Subcutaneous abdominal adipose tissue (tissue), 5 donors: ENCODE data around the gene RSAD2.

ENCODE experiments used
- H3K27ac ChIP-seq: one replicate; pipeline ENCODE4 v1.7.0; 2013; ENCODE audit warnings: low read depth, mild to moderate bottlenecking, inconsistent platforms, low read length, moderate library complexity
- H3K27me3 ChIP-seq, 5 donors: one replicate each; pipeline ENCODE4 v1.7.0; 2013; ENCODE audit warnings: low read length in 5 of 5, inconsistent platforms in 1 of 5; ENCODE audit not compliant: control insufficient read depth in 5 of 5, insufficient read depth in 4 of 5
- H3K36me3 ChIP-seq, 5 donors: one replicate each; pipeline ENCODE4 v1.7.0; 2013; ENCODE audit warnings: low read length in 5 of 5; ENCODE audit not compliant: control insufficient read depth in 5 of 5, insufficient read depth in 5 of 5
- H3K4me1 ChIP-seq, 5 donors: one replicate each; pipeline ENCODE4 v1.7.0; 2013; ENCODE audit warnings: low read length in 5 of 5, mild to moderate bottlenecking in 3 of 5, moderate library complexity in 1 of 5; ENCODE audit not compliant: control insufficient read depth in 5 of 5, insufficient read depth in 5 of 5
- H3K4me3 ChIP-seq, 5 donors: one replicate each; pipeline ENCODE4 v1.7.0; 2013; ENCODE audit warnings: low read length in 5 of 5, low read depth in 1 of 5
- H3K9ac ChIP-seq, 5 donors: one replicate each; pipeline ENCODE4 v1.7.0; 2013; ENCODE audit warnings: low read length in 5 of 5, mild to moderate bottlenecking in 4 of 5, moderate library complexity in 3 of 5
- H3K9me3 ChIP-seq, 5 donors: one replicate each; pipeline ENCODE4 v1.7.0; 2013; ENCODE audit warnings: low read length in 5 of 5; ENCODE audit not compliant: control insufficient read depth in 5 of 5
- donor health status: healthy.
- donor health status: healthy.
- donor health status: healthy.
- donor health status: healthy.
- donor health status: healthy.

Gene RSAD2

GRCh38 chr2:6877402-6878304 is at the start of gene RSAD2:
Gene RSAD2, plus strand, starts transcription at chr2:6877777. Its CDS starts 24 bp downstream, at chr2:6877801.
- H3K27ac ChIP-seq, result peak within 1 kb of the TSS; percentile 12

GRCh38 chr2:6828299-6828584 is 49.3 kb upstream of the RSAD2 start:
- Histone ChIP-seq H3K27me3 (no peaks in the 10 kb centered on the region), H3K27ac (no peak overlapping the region), H3K9me3 (peaks cover 0 to 6% (median 5%) of the 10 kb centered on the region in 5 donors), H3K4me1 (peaks cover 0 to 29% (median 13%) of the 10 kb centered on the region in 5 donors), H3K4me3 (no peak overlapping the region), H3K9ac (no peak overlapping the region), H3K36me3 (no peaks in the 10 kb centered on the region)

More at GRCh38 chr2:6877402-6878304, at the start of gene RSAD2:
- H3K4me1 ChIP-seq, result peaks cover 0 to 27% (median 15%) of the 10 kb centered on the region in 5 donors
- H3K36me3 ChIP-seq, result no peaks in the 10 kb centered on the region
- no peaks in the 10 kb centered on the region for H3K27me3 ChIP-seq
- peaks cover 0 to 4% (median 0%) of the 10 kb centered on the region in 5 donors for H3K9me3 ChIP-seq
- H3K9ac ChIP-seq, result peak within 1 kb of the TSS in 4 of 5 donors; percentile 1 to 74 (median 56)
- peak within 1 kb of the TSS; percentile 64 to 92 (median 79) for H3K4me3 ChIP-seq

- H3K27me3 ChIP-seq, result no peaks in the 10 kb centered on the region
- H3K4me3 ChIP-seq, result no peak overlapping the region
- H3K27ac ChIP-seq, result no peak overlapping the region
- H3K4me1 ChIP-seq, result peaks cover 0 to 23% (median 13%) of the 10 kb centered on the region in 5 donors
- H3K9ac ChIP-seq, result no peak overlapping the region
- H3K36me3 ChIP-seq, result no peaks in the 10 kb centered on the region
- H3K9me3 ChIP-seq, result peaks cover 0 to 20% (median 13%) of the 10 kb centered on the region in 5 donors
Observed at GRCh38 chr2:6831229-6831628, 46.3 kb upstream of the RSAD2 start.

- H3K4me1 ChIP-seq, result peaks cover 0 to 8% (median 4%) of the 10 kb centered on the region in 5 donors
- H3K4me3 ChIP-seq, result peak overlapping the region in 1 of 5 donors; percentile 15
- no peaks in the 10 kb centered on the region for H3K27me3 ChIP-seq
- no peak overlapping the region for H3K27ac ChIP-seq
- no peak overlapping the region for H3K9ac ChIP-seq
- H3K9me3 ChIP-seq, result peaks cover 0 to 20% (median 16%) of the 10 kb centered on the region in 5 donors
- H3K36me3 ChIP-seq, result no peaks in the 10 kb centered on the region
Observed at GRCh38 chr2:6832596-6833299, 44.8 kb upstream of the RSAD2 start.

GRCh38 chr2:6833300-6833604 is 44.3 kb upstream of the RSAD2 start:
- peaks cover 0 to 21% (median 16%) of the 10 kb centered on the region in 5 donors for H3K9me3 ChIP-seq
- H3K27ac ChIP-seq, result no peak overlapping the region
- no peaks in the 10 kb centered on the region for H3K36me3 ChIP-seq
- no peaks in the 10 kb centered on the region for H3K27me3 ChIP-seq
- no peak overlapping the region for H3K9ac ChIP-seq
- peak overlapping the region in 1 of 5 donors; percentile 15 for H3K4me3 ChIP-seq
- peaks cover 0 to 3% (median 0%) of the 10 kb centered on the region in 5 donors for H3K4me1 ChIP-seq

GRCh38 chr2:6834163-6834562 is 43.4 kb upstream of the RSAD2 start:
- peaks cover 0 to 26% (median 21%) of the 10 kb centered on the region in 5 donors for H3K9me3 ChIP-seq
- H3K4me3 ChIP-seq, result no peak overlapping the region
- no peak overlapping the region for H3K27ac ChIP-seq
- no peaks in the 10 kb centered on the region for H3K27me3 ChIP-seq
- H3K9ac ChIP-seq, result no peak overlapping the region
- no peaks in the 10 kb centered on the region for H3K4me1 ChIP-seq
- peaks cover 0 to 4% (median 0%) of the 10 kb centered on the region in 5 donors for H3K36me3 ChIP-seq

- Histone ChIP-seq H3K36me3 (peaks cover 0 to 8% (median 0%) of the 10 kb centered on the region in 5 donors), H3K9me3 (peaks cover 0 to 32% (median 25%) of the 10 kb centered on the region in 5 donors), H3K27ac (no peak overlapping the region), H3K4me1 (no peaks in the 10 kb centered on the region), H3K9ac (no peak overlapping the region), H3K27me3 (no peaks in the 10 kb centered on the region), H3K4me3 (no peak overlapping the region)
Observed at GRCh38 chr2:6835467-6835866, 42.1 kb upstream of the RSAD2 start.

GRCh38 chr2:6838673-6839319 is 38.8 kb upstream of the RSAD2 start:
- peaks cover 0 to 8% (median 0%) of the 10 kb centered on the region in 5 donors for H3K36me3 ChIP-seq
- H3K9me3 ChIP-seq, result peaks cover 29 to 60% (median 41%) of the 10 kb centered on the region in 5 donors
- no peak overlapping the region for H3K27ac ChIP-seq
- H3K9ac ChIP-seq, result no peak overlapping the region
- H3K4me3 ChIP-seq, result no peak overlapping the region
- H3K27me3 ChIP-seq, result no peaks in the 10 kb centered on the region
- H3K4me1 ChIP-seq, result no peaks in the 10 kb centered on the region

GRCh38 chr2:6841537-6842287 is 35.9 kb upstream of the RSAD2 start:
- peak overlapping the region in 2 of 5 donors; percentile 27 to 39 for H3K4me3 ChIP-seq
- H3K9me3 ChIP-seq, result peaks cover 51 to 77% (median 59%) of the 10 kb centered on the region in 5 donors

More at GRCh38 chr2:6841537-6842287, 35.9 kb upstream of the RSAD2 start:
- H3K36me3 ChIP-seq, result peaks cover 0 to 11% (median 3%) of the 10 kb centered on the region in 5 donors
- H3K27me3 ChIP-seq, result no peaks in the 10 kb centered on the region
- no peak overlapping the region for H3K9ac ChIP-seq
- no peak overlapping the region for H3K27ac ChIP-seq
- no peaks in the 10 kb centered on the region for H3K4me1 ChIP-seq
